Measurements from ENCODE around the gene BCL11A.
"Not testable (repeated sequence)": the region's sequence is repeated elsewhere in the genome, so short reads cannot be mapped to it uniquely, and the experiment has no call there.

BCL11A gene

GRCh38 chr2:60432035-60432601, 121.3 kb downstream of the BCL11A start:
- no peak for DNase-seq (ENCODE audit: low read depth in 3 of 3)

GRCh38 chr2:60429681-60430080, 123.8 kb downstream of the BCL11A start:
- no peak for DNase-seq (ENCODE audit: low read depth in 3 of 3)

- no peak for DNase-seq (ENCODE audit: low read depth in 3 of 3)
Observed at GRCh38 chr2:60426880-60427279, 126.6 kb downstream of the BCL11A start.

- no peak for DNase-seq (ENCODE audit: low read depth in 3 of 3)
Observed at GRCh38 chr2:60426341-60426740, 127.1 kb downstream of the BCL11A start.

GRCh38 chr2:60424233-60424632, 129.2 kb downstream of the BCL11A start:
- DNase-seq (ENCODE audit: low read depth in 3 of 3), result no peak

GRCh38 chr2:60423505-60423904, 129.9 kb downstream of the BCL11A start:
- no peak for DNase-seq (ENCODE audit: low read depth in 3 of 3)

- no peak for DNase-seq (ENCODE audit: low read depth in 3 of 3)
Observed at GRCh38 chr2:60422826-60423483, 130.5 kb downstream of the BCL11A start.

- not testable (repeated sequence) for DNase-seq (ENCODE audit: low read depth in 3 of 3)
Observed at GRCh38 chr2:60417210-60417609, 136.2 kb downstream of the BCL11A start.

GRCh38 chr2:60416221-60417008, 137.0 kb downstream of the BCL11A start:
- DNase-seq (ENCODE audit: low read depth in 3 of 3), result no peak

GRCh38 chr2:60415814-60416213, 137.6 kb downstream of the BCL11A start:
- DNase-seq (ENCODE audit: low read depth in 3 of 3), result no peak

GRCh38 chr2:60414495-60415138, 138.8 kb downstream of the BCL11A start:
- no peak for DNase-seq (ENCODE audit: low read depth in 3 of 3)

GRCh38 chr2:60413814-60414168, 139.7 kb downstream of the BCL11A start:
- no peak for DNase-seq (ENCODE audit: low read depth in 3 of 3)

GRCh38 chr2:60413069-60413813, 140.2 kb downstream of the BCL11A start:
- DNase-seq (ENCODE audit: low read depth in 3 of 3), result no peak

- no peak for DNase-seq (ENCODE audit: low read depth in 3 of 3)
Observed at GRCh38 chr2:60412620-60413019, 140.8 kb downstream of the BCL11A start.

- no peak for DNase-seq (ENCODE audit: low read depth in 3 of 3)
Observed at GRCh38 chr2:60412027-60412426, 141.4 kb downstream of the BCL11A start.

GRCh38 chr2:60411295-60411694, 142.2 kb downstream of the BCL11A start:
- DNase-seq (ENCODE audit: low read depth in 3 of 3), result no peak

- no peak for DNase-seq (ENCODE audit: low read depth in 3 of 3)
Observed at GRCh38 chr2:60410456-60411146, 142.9 kb downstream of the BCL11A start.

- DNase-seq (ENCODE audit: low read depth in 3 of 3), result no peak
Observed at GRCh38 chr2:60409531-60409871, 144.0 kb downstream of the BCL11A start.

GRCh38 chr2:60408811-60409530, 144.5 kb downstream of the BCL11A start:
- DNase-seq (ENCODE audit: low read depth in 3 of 3), result no peak

- DNase-seq (ENCODE audit: low read depth in 3 of 3), result no peak
Observed at GRCh38 chr2:60408207-60408606, 145.2 kb downstream of the BCL11A start.

- no peak for DNase-seq (ENCODE audit: low read depth in 3 of 3)
Observed at GRCh38 chr2:60407398-60407797, 146.1 kb downstream of the BCL11A start.
